CD4-positive, alpha-beta memory T cell (primary cell): Measurements from ENCODE around the gene ENDOV. TPM values are rescaled to one million over a fixed set of nuclear protein-coding genes. Genes with fewer than 3 reads are reported as not detected.

Experiments
- CTCF ChIA-PET: fragments of 350-600 bp; sonication (Branson Sonifier 250); formaldehyde crosslinking; loops from one replicate; lab custom pipeline; 2021; ENCODE audit warnings: inconsistent platforms; ENCODE audit not compliant: partially characterized antibody; lab: Charles Lee
- POLR2A ChIA-PET: fragments of 350-600 bp; sonication (Branson Sonifier 250); formaldehyde crosslinking; loops from one replicate; lab custom pipeline; 2021; ENCODE audit not compliant: partially characterized antibody; lab: Charles Lee
- DNase-seq, 5 donors: peaks; one replicate each; pipeline versions ENCODE4 v3.0.0 to v3.0.0-alpha.2; 2020 to 2022; ENCODE audit warnings: mixed read lengths in 1 of 5
- H3K27ac ChIP-seq: one replicate; pipeline ENCODE4 v1.7.0; 2013; ENCODE audit warnings: low read depth, low read length
- H3K27me3 ChIP-seq: 2 replicates; pipeline ENCODE4 v1.7.0; 2013; ENCODE audit warnings: mild to moderate bottlenecking, low read length, moderate library complexity; ENCODE audit not compliant: insufficient read depth
- H3K36me3 ChIP-seq: 2 replicates; pipeline ENCODE4 v1.7.0; 2013; ENCODE audit warnings: mild to moderate bottlenecking, low read length, moderate library complexity; ENCODE audit not compliant: insufficient read depth
- H3K4me1 ChIP-seq: 2 replicates; pipeline ENCODE4 v1.7.0; 2013; ENCODE audit warnings: mild to moderate bottlenecking, low read length, moderate library complexity; ENCODE audit not compliant: insufficient read depth
- H3K4me3 ChIP-seq, 2 donors: one replicate each; pipeline ENCODE4 v1.7.0; 2013; ENCODE audit warnings: low read length in 2 of 2, mild to moderate bottlenecking in 1 of 2
- H3K9me3 ChIP-seq, 2 donors: one replicate each; pipeline ENCODE4 v1.7.0; 2013; ENCODE audit warnings: low read length in 2 of 2, control low read depth in 1 of 2; ENCODE audit not compliant: control insufficient read depth in 1 of 2
- H3K27ac Mint-ChIP-seq, 7 donors: one replicate each; pipeline ENCODE4 v1.8.0; 2020 to 2021; ENCODE audit warnings: mixed read lengths in 7 of 7, mild to moderate bottlenecking in 6 of 7, inconsistent platforms in 3 of 7, moderate library complexity in 3 of 7
- H3K27me3 Mint-ChIP-seq, 2 donors: one replicate each; pipeline ENCODE4 v1.8.0; 2020 to 2021; ENCODE audit warnings: mixed read lengths in 2 of 2
- H3K36me3 Mint-ChIP-seq, 2 donors: one replicate each; pipeline ENCODE4 v1.8.0; 2020 to 2021; ENCODE audit warnings: mixed read lengths in 2 of 2, inconsistent platforms in 1 of 2, mild to moderate bottlenecking in 1 of 2
- H3K4me1 Mint-ChIP-seq, 4 donors: one replicate each; pipeline ENCODE4 v1.8.0; 2020 to 2021; ENCODE audit warnings: mixed read lengths in 4 of 4, mild to moderate bottlenecking in 1 of 4
- H3K4me3 Mint-ChIP-seq, 8 donors: one replicate each; pipeline ENCODE4 v1.8.0; 2020 to 2021; ENCODE audit warnings: mixed read lengths in 8 of 8, mild to moderate bottlenecking in 7 of 8, moderate library complexity in 6 of 8, inconsistent platforms in 3 of 8
- H3K9me3 Mint-ChIP-seq, 8 donors: one replicate each; pipeline ENCODE4 v1.8.0; 2020 to 2021; ENCODE audit warnings: mixed read lengths in 8 of 8, mild to moderate bottlenecking in 5 of 8, inconsistent platforms in 3 of 8, moderate library complexity in 1 of 8
- intact Hi-C: fragments of 100-400 bp; cut with micrococcal nuclease; formaldehyde crosslinking; loops from one replicate; pipeline ENCODE4 v1.15.1; 2023
- polyA plus RNA-seq, 2 donors: library from polyadenylated mRNA; unstranded; fragments of 300-500 nt; fragmentation: Illumina TruSeq; gene quantifications; one replicate each; pipeline ENCODE4 v1.2.3, GENCODE V29; 2021
- total RNA-seq, 2 experiments: library from RNA; stranded (reverse); gene quantifications; one replicate each; pipeline ENCODE4 v1.2.3, GENCODE V29; 2021

Gene ENDOV
- total and polyA plus RNA-seq, 4 experiments from 2014 or later = 10.1 to 25.5 (median 17.8) TPM

DNA sequence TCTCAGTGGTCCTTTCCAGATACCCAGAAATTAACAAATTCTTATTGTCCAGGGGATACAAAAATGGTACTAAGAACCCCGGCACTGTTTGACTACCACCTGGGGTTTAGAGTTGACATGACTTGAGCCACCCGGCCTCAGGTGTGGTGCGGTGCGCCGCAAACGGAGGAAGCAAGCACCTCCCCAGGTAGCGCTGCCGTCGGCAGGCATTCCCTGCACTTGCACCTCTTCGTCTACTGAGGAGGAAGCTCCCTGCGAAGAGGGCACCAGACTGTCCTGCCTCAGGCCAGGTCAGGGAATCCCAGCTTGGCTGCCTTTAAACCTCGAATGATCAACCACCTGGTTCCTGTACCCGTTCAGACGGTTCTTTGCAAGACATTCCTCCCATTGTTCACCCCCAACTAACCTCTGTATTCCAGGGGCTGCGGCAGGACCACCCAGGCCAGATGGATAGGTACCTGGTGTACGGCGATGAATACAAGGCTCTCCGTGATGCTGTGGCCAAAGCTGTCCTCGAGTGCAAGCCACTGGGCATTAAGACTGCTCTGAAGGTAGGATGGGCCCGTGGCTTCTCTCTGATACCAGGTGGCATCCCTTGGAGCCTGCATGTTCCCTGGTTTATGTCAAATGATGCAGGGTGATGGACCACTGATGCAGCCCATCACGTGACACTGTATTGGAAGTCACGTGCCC is 40.8 kb upstream of the ENDOV start:
- ChIA-PET POLR2A (no interaction called here), CTCF (no interaction called here)
- no peaks in the 10 kb centered on the region for H3K9me3 Mint-ChIP-seq
- no peak overlapping the region for H3K4me3 Mint-ChIP-seq
- H3K4me3 ChIP-seq = no peak overlapping the region
- peaks cover 0 to 2% (median 0%) of the 10 kb centered on the region in 4 donors for H3K4me1 Mint-ChIP-seq
- H3K9me3 ChIP-seq = no peaks in the 10 kb centered on the region
- intact Hi-C loops = no loop called here
- no peak overlapping the region for H3K27ac ChIP-seq
- no peak overlapping the region for H3K27ac Mint-ChIP-seq
- DNase-seq = no peak
- H3K4me1 ChIP-seq = no peaks in the 10 kb centered on the region
- no peaks in the 10 kb centered on the region for H3K27me3 ChIP-seq
- no peaks in the 10 kb centered on the region for H3K27me3 Mint-ChIP-seq
- peaks cover 81 to 91% of the 10 kb centered on the region in 2 donors for H3K36me3 Mint-ChIP-seq
- H3K36me3 ChIP-seq = peaks cover 95% of the 10 kb centered on the region

DNA sequence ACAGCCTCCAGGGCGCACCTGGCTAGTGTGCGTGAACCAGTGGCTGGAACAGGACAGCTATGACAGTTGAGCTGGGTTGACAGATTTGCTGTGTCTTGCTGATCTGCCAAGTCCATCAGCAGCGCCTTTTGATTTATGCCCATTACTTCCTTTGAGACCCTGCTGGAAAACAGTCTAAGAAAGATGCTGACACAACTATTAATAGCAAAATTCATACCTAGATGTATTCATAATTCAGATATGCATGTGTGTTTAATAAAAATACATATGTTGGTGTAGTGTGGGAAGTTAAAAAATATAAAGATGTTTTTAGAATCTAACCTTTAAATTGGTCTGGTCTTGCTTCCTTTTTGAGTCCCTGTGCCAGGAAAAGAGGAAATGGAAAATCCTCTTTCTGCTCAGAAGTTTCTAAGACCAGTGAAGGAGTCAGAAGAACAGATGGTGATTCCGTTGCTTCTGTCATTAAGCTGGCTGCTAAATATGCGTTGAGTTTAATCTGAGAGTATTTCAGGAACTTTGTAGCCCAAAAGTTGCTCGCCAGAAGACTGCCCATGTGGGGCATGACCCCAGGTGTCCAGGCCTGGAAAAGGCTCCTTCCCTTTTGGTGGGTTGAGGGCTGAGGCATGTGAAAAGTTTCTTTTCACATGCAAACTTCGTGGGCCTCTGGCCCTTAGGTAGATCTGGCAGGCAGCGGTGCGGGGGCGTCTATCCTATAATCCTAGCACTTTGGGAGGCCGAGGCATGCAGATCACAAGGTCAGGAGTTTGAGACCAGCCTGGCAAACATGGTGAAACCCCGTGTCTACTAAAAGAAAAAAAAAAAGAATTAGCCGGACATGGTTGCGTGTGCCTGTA is 40.0 kb upstream of the ENDOV start:
- ChIA-PET CTCF (no interaction called here), POLR2A (interaction anchor here (0.6 kb wide), 1 partner anchor 939 kb away, joined by 3 read pairs; no protein-coding TSS in a partner anchor)
- intact Hi-C loops = no loop called here
- Mint-ChIP-seq H3K4me1 (peaks cover 0 to 2% (median 0%) of the 10 kb centered on the region in 4 donors), H3K27me3 (no peaks in the 10 kb centered on the region), H3K9me3 (no peaks in the 10 kb centered on the region), H3K27ac (peak overlapping the region in 1 of 7 donors; percentile 41), H3K4me3 (no peak overlapping the region), H3K36me3 (peaks cover 81 to 91% of the 10 kb centered on the region in 2 donors)
- Histone ChIP-seq H3K4me1 (no peaks in the 10 kb centered on the region), H3K27ac (no peak overlapping the region), H3K36me3 (peaks cover 95% of the 10 kb centered on the region), H3K9me3 (no peaks in the 10 kb centered on the region), H3K4me3 (no peak overlapping the region), H3K27me3 (no peaks in the 10 kb centered on the region)
- no peak for DNase-seq

DNA sequence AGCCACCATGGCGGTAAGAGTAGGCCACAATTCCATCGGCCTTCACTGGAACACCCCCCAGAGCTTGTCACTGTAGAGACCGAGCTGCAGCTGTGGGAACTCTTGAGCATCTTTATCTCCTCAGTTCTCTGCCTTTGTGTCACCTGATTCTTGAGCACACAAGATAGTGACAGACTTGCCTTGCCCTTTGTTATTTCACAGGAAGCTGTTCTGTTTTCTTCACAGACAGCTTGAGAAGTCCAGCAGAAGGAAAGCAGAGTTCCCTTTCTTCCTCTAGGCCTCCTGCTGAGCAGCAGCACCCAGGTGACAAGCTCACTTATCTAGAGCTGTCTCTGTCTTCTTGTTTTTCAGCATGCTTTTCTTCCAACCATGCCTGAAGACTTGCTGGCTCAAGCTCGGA is 38.4 kb upstream of the ENDOV start:
- Mint-ChIP-seq H3K4me3 (no peak overlapping the region), H3K27me3 (no peaks in the 10 kb centered on the region), H3K36me3 (peaks cover 83 to 94% of the 10 kb centered on the region in 2 donors), H3K27ac (peak overlapping the region in 3 of 7 donors; percentile 7 to 75 (median 42)), H3K9me3 (peaks cover 0 to 2% (median 0%) of the 10 kb centered on the region in 8 donors), H3K4me1 (peaks cover 0 to 2% (median 0%) of the 10 kb centered on the region in 4 donors)
- peaks cover 96% of the 10 kb centered on the region for H3K36me3 ChIP-seq
- no peaks in the 10 kb centered on the region for H3K9me3 ChIP-seq
- H3K27me3 ChIP-seq = no peaks in the 10 kb centered on the region
- CTCF ChIA-PET = interaction anchor here (0.7 kb wide), 1 partner anchor 180 kb away, joined by 3 read pairs; no protein-coding TSS in a partner anchor
- H3K4me3 ChIP-seq = no peak overlapping the region
- POLR2A ChIA-PET = interaction anchor here (1.2 kb wide), 1 partner anchor 37 kb away, joined by 5 read pairs; no protein-coding TSS in a partner anchor
- intact Hi-C loops = no loop called here
- H3K4me1 ChIP-seq = no peaks in the 10 kb centered on the region
- no peak overlapping the region for H3K27ac ChIP-seq
- DNase-seq = no peak

DNA sequence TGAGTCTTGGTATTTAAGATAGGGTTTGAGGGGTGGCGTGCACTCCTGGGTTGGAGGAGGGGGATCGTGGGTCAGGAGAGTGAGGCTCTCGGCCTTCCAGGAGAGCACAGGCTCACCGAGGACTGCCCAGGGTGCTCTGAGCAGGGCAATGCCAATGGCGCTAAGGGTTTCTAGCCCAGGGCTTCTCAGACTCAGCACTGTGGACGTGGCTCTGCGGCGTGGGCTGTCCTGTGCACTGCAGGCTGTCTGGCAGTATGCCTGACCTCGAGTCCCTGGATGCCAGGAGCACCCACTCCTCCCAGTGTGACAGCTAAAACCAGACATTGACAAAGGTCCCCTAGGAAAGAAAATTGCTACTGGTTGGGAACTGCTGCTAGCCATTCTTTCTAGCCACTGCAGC is 37.2 kb upstream of the ENDOV start:
- Mint-ChIP-seq H3K27ac (peak overlapping the region in 3 of 7 donors; percentile 13 to 83 (median 47)), H3K4me1 (peaks cover 0 to 2% (median 0%) of the 10 kb centered on the region in 4 donors), H3K27me3 (no peaks in the 10 kb centered on the region), H3K4me3 (no peak overlapping the region), H3K9me3 (peaks cover 0 to 2% (median 0%) of the 10 kb centered on the region in 8 donors), H3K36me3 (peaks cover 80 to 94% of the 10 kb centered on the region in 2 donors)
- Histone ChIP-seq H3K9me3 (no peaks in the 10 kb centered on the region), H3K4me3 (no peak overlapping the region), H3K36me3 (peaks cover 98% of the 10 kb centered on the region), H3K4me1 (no peaks in the 10 kb centered on the region), H3K27ac (no peak overlapping the region), H3K27me3 (no peaks in the 10 kb centered on the region)
- ChIA-PET POLR2A (interaction anchor here (0.8 to 1.2 kb wide), 2 partner anchors 23 to 38 kb away, joined by 4 to 5 read pairs; no protein-coding TSS in a partner anchor), CTCF (interaction anchor here (1.0 to 1.2 kb wide), 2 partner anchors 16 to 213 kb away, joined by 3 to 4 read pairs; no protein-coding TSS in a partner anchor)
- no peak for DNase-seq
- intact Hi-C loops = no loop called here

DNA sequence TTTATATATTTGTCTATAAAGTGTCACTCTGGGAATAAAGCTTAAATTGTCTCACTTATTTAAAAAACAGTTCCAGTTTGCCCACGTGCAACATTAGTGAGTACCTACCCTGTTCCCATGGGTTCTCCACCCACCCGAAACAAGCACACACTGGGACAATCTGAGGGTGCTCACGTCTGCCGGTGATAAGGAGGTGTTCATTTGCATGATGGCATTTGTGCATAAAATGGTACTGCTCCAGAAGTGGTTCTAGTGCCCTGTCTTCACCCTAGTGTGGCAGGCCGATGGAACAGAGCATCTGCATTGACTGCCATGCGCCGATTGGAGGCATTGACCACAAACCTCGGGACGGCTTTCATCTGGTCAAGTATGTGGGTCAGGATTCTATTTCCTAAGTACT is 35.6 kb upstream of the ENDOV start:
- peaks cover 0 to 2% (median under 1%) of the 10 kb centered on the region in 4 donors for H3K4me1 Mint-ChIP-seq

DNA sequence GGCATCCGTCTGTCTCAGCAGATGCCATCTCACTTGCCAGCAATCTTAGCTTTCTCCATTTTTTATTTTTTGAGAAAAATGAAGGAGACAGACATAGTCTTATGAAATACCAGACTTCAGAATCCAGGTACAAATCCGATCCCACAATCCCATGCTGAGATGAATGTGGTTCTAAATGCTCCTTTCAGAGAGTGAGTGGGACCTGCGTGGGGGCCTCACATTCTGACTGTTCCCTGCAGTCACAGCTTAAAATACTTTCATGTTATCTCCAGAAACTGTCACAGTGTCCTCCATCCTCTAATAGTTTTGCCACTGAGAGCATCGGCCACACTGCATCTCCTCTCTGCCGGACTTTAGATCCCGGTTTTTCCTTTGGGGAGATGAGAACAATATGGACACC is 34.9 kb upstream of the ENDOV start:
- DNase-seq = no peak
- H3K27ac Mint-ChIP-seq = peak overlapping the region in 2 of 7 donors; percentile 1 to 4
- H3K27me3 ChIP-seq = no peaks in the 10 kb centered on the region
- peaks cover 100% of the 10 kb centered on the region for H3K36me3 ChIP-seq
- intact Hi-C loops = no loop called here
- H3K27ac ChIP-seq = no peak overlapping the region
- H3K4me3 ChIP-seq = no peak overlapping the region
- peaks cover 0 to 2% (median 0%) of the 10 kb centered on the region in 8 donors for H3K9me3 Mint-ChIP-seq
- CTCF ChIA-PET = no interaction called here
- no peaks in the 10 kb centered on the region for H3K4me1 ChIP-seq
- POLR2A ChIA-PET = no interaction called here
- no peaks in the 10 kb centered on the region for H3K27me3 Mint-ChIP-seq
- peaks cover 84 to 97% of the 10 kb centered on the region in 2 donors for H3K36me3 Mint-ChIP-seq
- H3K4me1 Mint-ChIP-seq = peaks cover 0 to 3% (median 2%) of the 10 kb centered on the region in 4 donors
- H3K4me3 Mint-ChIP-seq = no peak overlapping the region
- no peaks in the 10 kb centered on the region for H3K9me3 ChIP-seq

More for the DNA sequence above, 35.6 kb upstream of the ENDOV start:
- no peaks in the 10 kb centered on the region for H3K9me3 ChIP-seq
- POLR2A ChIA-PET = no interaction called here
- CTCF ChIA-PET = no interaction called here
- no peak overlapping the region for H3K27ac ChIP-seq
- H3K4me1 ChIP-seq = no peaks in the 10 kb centered on the region
- no peaks in the 10 kb centered on the region for H3K27me3 ChIP-seq
- intact Hi-C loops = no loop called here
- peaks cover 85 to 98% of the 10 kb centered on the region in 2 donors for H3K36me3 Mint-ChIP-seq
- no peak for DNase-seq
- peak overlapping the region in 1 of 7 donors; percentile 73 for H3K27ac Mint-ChIP-seq
- no peak overlapping the region for H3K4me3 Mint-ChIP-seq
- peaks cover 100% of the 10 kb centered on the region for H3K36me3 ChIP-seq
- H3K27me3 Mint-ChIP-seq = no peaks in the 10 kb centered on the region
- H3K4me3 ChIP-seq = no peak overlapping the region
- peaks cover 0 to 2% (median 0%) of the 10 kb centered on the region in 8 donors for H3K9me3 Mint-ChIP-seq

DNA sequence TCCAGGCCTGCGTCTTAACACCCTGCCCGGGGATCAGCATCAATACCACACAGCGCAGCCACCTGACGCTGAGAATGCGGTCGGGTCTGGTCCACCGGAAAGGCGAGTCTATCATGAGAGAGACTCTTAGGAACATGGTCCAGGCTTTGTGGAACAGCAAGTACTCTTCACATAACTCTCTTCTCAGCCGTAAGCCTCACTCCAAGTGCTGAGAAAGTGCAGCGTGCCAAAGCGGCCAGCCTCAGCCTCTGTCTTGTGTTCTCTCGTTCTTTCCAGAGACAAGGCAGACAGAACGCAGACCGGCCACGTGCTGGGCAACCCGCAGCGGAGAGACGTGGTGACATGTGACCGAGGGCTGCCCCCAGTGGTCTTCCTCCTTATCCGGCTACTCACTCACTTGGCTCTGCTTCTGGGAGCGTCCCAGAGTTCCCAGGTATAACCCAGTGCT is 34.4 kb upstream of the ENDOV start:
- Mint-ChIP-seq H3K9me3 (peaks cover 0 to 2% (median 0%) of the 10 kb centered on the region in 8 donors), H3K27me3 (no peaks in the 10 kb centered on the region), H3K36me3 (peaks cover 87 to 97% of the 10 kb centered on the region in 2 donors), H3K27ac (no peak overlapping the region), H3K4me1 (peaks cover 0 to 3% (median 2%) of the 10 kb centered on the region in 4 donors), H3K4me3 (no peak overlapping the region)
- H3K27me3 ChIP-seq = no peaks in the 10 kb centered on the region
- no peaks in the 10 kb centered on the region for H3K4me1 ChIP-seq
- intact Hi-C loops = no loop called here
- H3K9me3 ChIP-seq = no peaks in the 10 kb centered on the region
- H3K4me3 ChIP-seq = no peak overlapping the region
- POLR2A ChIA-PET = no interaction called here
- DNase-seq = no peak
- H3K36me3 ChIP-seq = peaks cover 100% of the 10 kb centered on the region
- no peak overlapping the region for H3K27ac ChIP-seq
- CTCF ChIA-PET = no interaction called here
